HEK293 (cell line): ENCODE results near the gene RHOJ.

ENCODE experiments used
- CTCF ChIA-PET: fragments of 350-600 bp; formaldehyde crosslinking; extraction: SDS; loops from one replicate; lab custom pipeline; 2021; ENCODE audit warnings: antibody characterized with exemption; lab: Yijun Ruan, JAX
- POLR2A ChIA-PET: fragments of 300-600 bp; formaldehyde crosslinking; extraction: SDS; loops from one replicate; lab custom pipeline; 2020; ENCODE audit warnings: antibody characterized with exemption, inconsistent platforms; lab: Yijun Ruan, JAX
- H3K27ac ChIP-seq: fragments of 200-500 bp; sonication (Bioruptor generic); 2 replicates; pipeline ENCODE4 v1.5.1; 2014; ENCODE audit warnings: low read depth, low read length, control low read depth, inconsistent platforms; ENCODE audit errors: extremely low read depth
- H3K36me3 ChIP-seq, 2 experiments: fragments of 200-500 bp in 1 of 2; sonication (Bioruptor generic) in 1 of 2; 1 replicate in 1 of 2; 2 replicates in 1 of 2; pipeline ENCODE4 v1.5.1; 2014 to 2017; ENCODE audit warnings: inconsistent platforms in 2 of 2, low read length in 2 of 2; ENCODE audit not compliant: control insufficient read depth in 2 of 2, insufficient read depth in 1 of 2
- H3K4me1 ChIP-seq: fragments of 200-500 bp; sonication (Bioruptor generic); 2 replicates; pipeline ENCODE4 v1.5.1; 2014; ENCODE audit warnings: mild to moderate bottlenecking, low read length, inconsistent platforms; ENCODE audit not compliant: control insufficient read depth, insufficient read depth
- H3K4me3 ChIP-seq: 2 replicates; pipeline ENCODE4 v1.5.1; 2011; ENCODE audit warnings: low read depth, mild to moderate bottlenecking, control low read depth, low read length, moderate library complexity
- H3K9me3 ChIP-seq: fragments of 200-500 bp; sonication (Bioruptor generic); 2 replicates; pipeline ENCODE4 v1.5.1; 2014; ENCODE audit warnings: low read depth, low read length, inconsistent platforms; ENCODE audit not compliant: control insufficient read depth, insufficient read depth
- GLIS1 ChIP-seq: fragments of 450-650 bp; formaldehyde crosslinking; IDR thresholded peaks from 2 replicates; pipeline ENCODE4 v1.5.1; 2016; ENCODE audit warnings: missing biosample characterization, missing genetic modification characterization
- ZBTB17 ChIP-seq: fragments of 450-650 bp; formaldehyde crosslinking; IDR thresholded peaks from 2 replicates; pipeline ENCODE4 v1.5.1; 2016; ENCODE audit warnings: missing biosample characterization, missing genetic modification characterization
- ZBTB8A ChIP-seq: fragments of 450-650 bp; formaldehyde crosslinking; IDR thresholded peaks from 2 replicates; pipeline ENCODE4 v1.5.1; 2016; ENCODE audit warnings: missing biosample characterization, missing genetic modification characterization
- ZEB2 ChIP-seq: fragments of 450-650 bp; formaldehyde crosslinking; IDR thresholded peaks from 2 replicates; pipeline ENCODE4 v1.5.1; 2016; ENCODE audit warnings: missing biosample characterization, missing genetic modification characterization
- ZNF239 ChIP-seq: fragments of 450-650 bp; formaldehyde crosslinking; IDR thresholded peaks from 2 replicates; pipeline ENCODE4 v1.5.1; 2016; ENCODE audit warnings: missing biosample characterization, missing genetic modification characterization
- ZNF324 ChIP-seq: fragments of 450-650 bp; formaldehyde crosslinking; IDR thresholded peaks from 2 replicates; pipeline ENCODE4 v1.5.1; 2016; ENCODE audit warnings: missing biosample characterization, missing genetic modification characterization
- ZNF416 ChIP-seq: fragments of 450-650 bp; formaldehyde crosslinking; IDR thresholded peaks from 2 replicates; pipeline ENCODE4 v1.5.1; 2016; ENCODE audit warnings: missing biosample characterization, missing genetic modification characterization
- ZNF777 ChIP-seq: fragments of 450-650 bp; formaldehyde crosslinking; IDR thresholded peaks from 2 replicates; pipeline ENCODE4 v1.5.1; 2017; ENCODE audit warnings: missing biosample characterization, missing genetic modification characterization, borderline replicate concordance
- ZNF785 ChIP-seq: fragments of 450-650 bp; formaldehyde crosslinking; IDR thresholded peaks from 2 replicates; pipeline ENCODE4 v1.5.1; 2016; ENCODE audit warnings: missing biosample characterization, missing genetic modification characterization
- ZNF792 ChIP-seq: fragments of 450-650 bp; formaldehyde crosslinking; IDR thresholded peaks from 2 replicates; pipeline ENCODE4 v1.5.1; 2016; ENCODE audit warnings: missing biosample characterization, missing genetic modification characterization
- TF ChIP-seq, protein P1 (sequence below): fragments of 450-650 bp; formaldehyde crosslinking; IDR thresholded peaks from 2 replicates; pipeline ENCODE4 v1.5.1; 2016; ENCODE audit warnings: missing biosample characterization, missing genetic modification characterization, low read depth
- TF ChIP-seq, protein P2 (sequence below): fragments of 450-650 bp; formaldehyde crosslinking; IDR thresholded peaks from 2 replicates; pipeline ENCODE4 v1.5.1; 2016; ENCODE audit warnings: missing biosample characterization, missing genetic modification characterization
- TF ChIP-seq, protein P3 (sequence below): fragments of 450-650 bp; formaldehyde crosslinking; IDR thresholded peaks from 2 replicates; pipeline ENCODE4 v1.5.1; 2016; ENCODE audit warnings: missing biosample characterization, missing genetic modification characterization
- TF ChIP-seq, protein P4 (sequence below): fragments of 450-650 bp; formaldehyde crosslinking; IDR thresholded peaks from 2 replicates; pipeline ENCODE4 v1.5.1; 2017; ENCODE audit warnings: missing biosample characterization, mild to moderate bottlenecking, missing genetic modification characterization, moderate library complexity
- TF ChIP-seq, protein P5 (sequence below): fragments of 450-650 bp; formaldehyde crosslinking; IDR thresholded peaks from 2 replicates; pipeline ENCODE4 v1.5.1; 2017; ENCODE audit warnings: missing biosample characterization, missing genetic modification characterization
- TF ChIP-seq, protein P6 (sequence below): fragments of 450-650 bp; formaldehyde crosslinking; IDR thresholded peaks from 2 replicates; pipeline ENCODE4 v1.5.1; 2016; ENCODE audit warnings: missing biosample characterization, missing genetic modification characterization

RHOJ gene

DNA sequence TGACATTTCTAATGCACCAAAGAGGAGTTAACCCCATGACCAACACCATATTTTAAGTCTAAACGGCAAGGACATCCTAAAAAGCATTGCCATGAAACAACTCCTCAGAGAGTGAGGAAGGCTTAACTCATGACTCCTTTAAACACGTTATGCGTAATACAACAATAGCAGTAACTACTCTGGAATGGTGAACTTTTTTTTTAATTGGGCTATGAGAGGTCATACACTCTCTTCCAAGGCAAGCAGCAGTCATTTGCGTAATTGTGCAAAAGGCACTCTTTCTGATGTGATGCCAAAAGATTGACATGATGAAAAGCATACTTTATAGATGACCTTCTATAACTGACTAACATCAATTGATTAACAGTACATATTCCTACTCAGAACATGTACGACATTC is 39.4 kb downstream of the RHOJ start:
- POLR2A ChIA-PET: no interaction called here
- Histone ChIP-seq H3K36me3 (no peaks in the 10 kb centered on the region), H3K4me3 (no peak overlapping the region), H3K27ac (no peak overlapping the region), H3K4me1 (no peaks in the 10 kb centered on the region), H3K9me3 (no peaks in the 10 kb centered on the region)
- TF ChIP-seq ZNF777 (tag by site-specific recombination) (no peak), GLIS1 (tag by site-specific recombination) (no peak)
- CTCF ChIA-PET: no interaction called here

DNA sequence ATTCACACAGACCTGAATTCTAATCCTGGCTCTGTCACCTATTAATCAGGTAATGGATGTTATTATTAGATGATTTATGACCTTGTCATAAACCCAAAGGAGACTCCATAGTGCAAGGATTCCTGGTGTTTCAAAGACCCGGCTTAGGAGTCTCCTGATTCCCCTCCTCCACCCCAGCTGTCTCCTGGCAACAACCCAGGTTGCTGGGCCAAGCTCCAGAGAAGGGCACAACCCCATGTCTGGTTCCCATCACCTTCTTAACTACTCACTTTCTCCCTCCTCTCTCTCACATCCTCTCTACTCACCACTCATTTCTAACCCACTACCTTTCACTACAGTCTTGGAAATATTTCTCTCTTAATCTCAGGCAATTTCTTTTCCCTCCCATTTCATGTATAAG is 41.6 kb downstream of the RHOJ start:
- CTCF ChIA-PET: interaction anchor here (0.6 kb wide), 1 partner anchor 16 kb away, joined by 4 read pairs; no protein-coding TSS in a partner anchor

More for the DNA sequence above, 41.6 kb downstream of the RHOJ start:
- POLR2A ChIA-PET: no interaction called here
- H3K4me3 ChIP-seq: no peak overlapping the region
- TF ChIP-seq ZNF239: no peak
- TF ChIP-seq, protein P1, sequence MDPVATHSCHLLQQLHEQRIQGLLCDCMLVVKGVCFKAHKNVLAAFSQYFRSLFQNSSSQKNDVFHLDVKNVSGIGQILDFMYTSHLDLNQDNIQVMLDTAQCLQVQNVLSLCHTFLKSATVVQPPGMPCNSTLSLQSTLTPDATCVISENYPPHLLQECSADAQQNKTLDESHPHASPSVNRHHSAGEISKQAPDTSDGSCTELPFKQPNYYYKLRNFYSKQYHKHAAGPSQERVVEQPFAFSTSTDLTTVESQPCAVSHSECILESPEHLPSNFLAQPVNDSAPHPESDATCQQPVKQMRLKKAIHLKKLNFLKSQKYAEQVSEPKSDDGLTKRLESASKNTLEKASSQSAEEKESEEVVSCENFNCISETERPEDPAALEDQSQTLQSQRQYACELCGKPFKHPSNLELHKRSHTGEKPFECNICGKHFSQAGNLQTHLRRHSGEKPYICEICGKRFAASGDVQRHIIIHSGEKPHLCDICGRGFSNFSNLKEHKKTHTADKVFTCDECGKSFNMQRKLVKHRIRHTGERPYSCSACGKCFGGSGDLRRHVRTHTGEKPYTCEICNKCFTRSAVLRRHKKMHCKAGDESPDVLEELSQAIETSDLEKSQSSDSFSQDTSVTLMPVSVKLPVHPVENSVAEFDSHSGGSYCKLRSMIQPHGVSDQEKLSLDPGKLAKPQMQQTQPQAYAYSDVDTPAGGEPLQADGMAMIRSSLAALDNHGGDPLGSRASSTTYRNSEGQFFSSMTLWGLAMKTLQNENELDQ (tag by site-specific recombination): no peak
- TF ChIP-seq ZBTB8A (tag by site-specific recombination): no peak
- TF ChIP-seq ZNF785: no peak
- no peak for TF ChIP-seq ZNF792
- TF ChIP-seq, protein P2, sequence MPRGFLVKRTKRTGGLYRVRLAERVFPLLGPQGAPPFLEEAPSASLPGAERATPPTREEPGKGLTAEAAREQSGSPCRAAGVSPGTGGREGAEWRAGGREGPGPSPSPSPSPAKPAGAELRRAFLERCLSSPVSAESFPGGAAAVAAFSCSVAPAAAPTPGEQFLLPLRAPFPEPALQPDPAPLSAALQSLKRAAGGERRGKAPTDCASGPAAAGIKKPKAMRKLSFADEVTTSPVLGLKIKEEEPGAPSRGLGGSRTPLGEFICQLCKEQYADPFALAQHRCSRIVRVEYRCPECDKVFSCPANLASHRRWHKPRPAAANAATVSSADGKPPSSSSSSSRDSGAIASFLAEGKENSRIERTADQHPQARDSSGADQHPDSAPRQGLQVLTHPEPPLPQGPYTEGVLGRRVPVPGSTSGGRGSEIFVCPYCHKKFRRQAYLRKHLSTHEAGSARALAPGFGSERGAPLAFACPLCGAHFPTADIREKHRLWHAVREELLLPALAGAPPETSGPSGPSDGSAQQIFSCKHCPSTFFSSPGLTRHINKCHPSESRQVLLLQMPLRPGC (tag by site-specific recombination): no peak
- no peak for TF ChIP-seq ZNF324
- no peak for TF ChIP-seq ZBTB17 (tag by site-specific recombination)
- TF ChIP-seq, protein P3, sequence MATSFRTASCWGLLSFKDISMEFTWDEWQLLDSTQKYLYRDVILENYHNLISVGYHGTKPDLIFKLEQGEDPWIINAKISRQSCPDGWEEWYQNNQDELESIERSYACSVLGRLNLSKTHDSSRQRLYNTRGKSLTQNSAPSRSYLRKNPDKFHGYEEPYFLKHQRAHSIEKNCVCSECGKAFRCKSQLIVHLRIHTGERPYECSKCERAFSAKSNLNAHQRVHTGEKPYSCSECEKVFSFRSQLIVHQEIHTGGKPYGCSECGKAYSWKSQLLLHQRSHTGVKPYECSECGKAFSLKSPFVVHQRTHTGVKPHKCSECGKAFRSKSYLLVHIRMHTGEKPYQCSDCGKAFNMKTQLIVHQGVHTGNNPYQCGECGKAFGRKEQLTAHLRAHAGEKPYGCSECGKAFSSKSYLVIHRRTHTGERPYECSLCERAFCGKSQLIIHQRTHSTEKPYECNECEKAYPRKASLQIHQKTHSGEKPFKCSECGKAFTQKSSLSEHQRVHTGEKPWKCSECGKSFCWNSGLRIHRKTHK (tag by site-specific recombination): no peak
- no peak for TF ChIP-seq ZEB2 (tag by site-specific recombination)
- TF ChIP-seq, protein P4, sequence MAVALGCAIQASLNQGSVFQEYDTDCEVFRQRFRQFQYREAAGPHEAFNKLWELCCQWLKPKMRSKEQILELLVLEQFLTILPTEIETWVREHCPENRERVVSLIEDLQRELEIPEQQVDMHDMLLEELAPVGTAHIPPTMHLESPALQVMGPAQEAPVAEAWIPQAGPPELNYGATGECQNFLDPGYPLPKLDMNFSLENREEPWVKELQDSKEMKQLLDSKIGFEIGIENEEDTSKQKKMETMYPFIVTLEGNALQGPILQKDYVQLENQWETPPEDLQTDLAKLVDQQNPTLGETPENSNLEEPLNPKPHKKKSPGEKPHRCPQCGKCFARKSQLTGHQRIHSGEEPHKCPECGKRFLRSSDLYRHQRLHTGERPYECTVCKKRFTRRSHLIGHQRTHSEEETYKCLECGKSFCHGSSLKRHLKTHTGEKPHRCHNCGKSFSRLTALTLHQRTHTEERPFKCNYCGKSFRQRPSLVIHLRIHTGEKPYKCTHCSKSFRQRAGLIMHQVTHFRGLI: no peak
- TF ChIP-seq, protein P5, sequence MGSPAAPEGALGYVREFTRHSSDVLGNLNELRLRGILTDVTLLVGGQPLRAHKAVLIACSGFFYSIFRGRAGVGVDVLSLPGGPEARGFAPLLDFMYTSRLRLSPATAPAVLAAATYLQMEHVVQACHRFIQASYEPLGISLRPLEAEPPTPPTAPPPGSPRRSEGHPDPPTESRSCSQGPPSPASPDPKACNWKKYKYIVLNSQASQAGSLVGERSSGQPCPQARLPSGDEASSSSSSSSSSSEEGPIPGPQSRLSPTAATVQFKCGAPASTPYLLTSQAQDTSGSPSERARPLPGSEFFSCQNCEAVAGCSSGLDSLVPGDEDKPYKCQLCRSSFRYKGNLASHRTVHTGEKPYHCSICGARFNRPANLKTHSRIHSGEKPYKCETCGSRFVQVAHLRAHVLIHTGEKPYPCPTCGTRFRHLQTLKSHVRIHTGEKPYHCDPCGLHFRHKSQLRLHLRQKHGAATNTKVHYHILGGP (tag by site-specific recombination): no peak
- TF ChIP-seq ZNF416 (tag by site-specific recombination): no peak
- TF ChIP-seq, protein P6, sequence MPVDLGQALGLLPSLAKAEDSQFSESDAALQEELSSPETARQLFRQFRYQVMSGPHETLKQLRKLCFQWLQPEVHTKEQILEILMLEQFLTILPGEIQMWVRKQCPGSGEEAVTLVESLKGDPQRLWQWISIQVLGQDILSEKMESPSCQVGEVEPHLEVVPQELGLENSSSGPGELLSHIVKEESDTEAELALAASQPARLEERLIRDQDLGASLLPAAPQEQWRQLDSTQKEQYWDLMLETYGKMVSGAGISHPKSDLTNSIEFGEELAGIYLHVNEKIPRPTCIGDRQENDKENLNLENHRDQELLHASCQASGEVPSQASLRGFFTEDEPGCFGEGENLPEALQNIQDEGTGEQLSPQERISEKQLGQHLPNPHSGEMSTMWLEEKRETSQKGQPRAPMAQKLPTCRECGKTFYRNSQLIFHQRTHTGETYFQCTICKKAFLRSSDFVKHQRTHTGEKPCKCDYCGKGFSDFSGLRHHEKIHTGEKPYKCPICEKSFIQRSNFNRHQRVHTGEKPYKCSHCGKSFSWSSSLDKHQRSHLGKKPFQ (tag by site-specific recombination): no peak
- H3K4me1 ChIP-seq: no peaks in the 10 kb centered on the region
- no peaks in the 10 kb centered on the region for H3K36me3 ChIP-seq
- no peak overlapping the region for H3K27ac ChIP-seq
- H3K9me3 ChIP-seq: no peaks in the 10 kb centered on the region
